ENCODE measurements around the gene POLRMT.
"Not testable (repeated sequence)": the region's sequence is repeated elsewhere in the genome, so short reads cannot be mapped to it uniquely, and the experiment has no call there.

DNA sequence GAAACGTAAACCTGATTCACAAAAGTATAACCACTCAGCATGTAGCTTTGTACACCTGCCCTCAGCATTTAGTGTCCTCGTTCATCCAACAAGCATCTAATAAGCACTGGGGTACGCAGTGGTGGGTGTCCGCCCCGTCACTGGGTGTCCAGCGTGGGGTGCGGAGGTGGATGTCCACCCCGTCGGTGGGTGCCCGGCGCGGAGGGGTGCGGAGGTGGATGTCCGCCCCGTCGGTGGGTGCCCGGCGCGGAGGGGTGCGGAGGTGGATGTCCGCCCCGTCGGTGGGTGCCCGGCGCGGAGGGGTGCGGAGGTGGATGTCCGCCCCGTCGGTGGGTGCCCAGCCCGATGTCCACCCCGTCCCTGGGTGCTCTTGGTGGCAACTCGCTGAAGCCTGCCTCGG is 48.2 kb downstream of the POLRMT start:
- TF ChIP-seq, protein P1, sequence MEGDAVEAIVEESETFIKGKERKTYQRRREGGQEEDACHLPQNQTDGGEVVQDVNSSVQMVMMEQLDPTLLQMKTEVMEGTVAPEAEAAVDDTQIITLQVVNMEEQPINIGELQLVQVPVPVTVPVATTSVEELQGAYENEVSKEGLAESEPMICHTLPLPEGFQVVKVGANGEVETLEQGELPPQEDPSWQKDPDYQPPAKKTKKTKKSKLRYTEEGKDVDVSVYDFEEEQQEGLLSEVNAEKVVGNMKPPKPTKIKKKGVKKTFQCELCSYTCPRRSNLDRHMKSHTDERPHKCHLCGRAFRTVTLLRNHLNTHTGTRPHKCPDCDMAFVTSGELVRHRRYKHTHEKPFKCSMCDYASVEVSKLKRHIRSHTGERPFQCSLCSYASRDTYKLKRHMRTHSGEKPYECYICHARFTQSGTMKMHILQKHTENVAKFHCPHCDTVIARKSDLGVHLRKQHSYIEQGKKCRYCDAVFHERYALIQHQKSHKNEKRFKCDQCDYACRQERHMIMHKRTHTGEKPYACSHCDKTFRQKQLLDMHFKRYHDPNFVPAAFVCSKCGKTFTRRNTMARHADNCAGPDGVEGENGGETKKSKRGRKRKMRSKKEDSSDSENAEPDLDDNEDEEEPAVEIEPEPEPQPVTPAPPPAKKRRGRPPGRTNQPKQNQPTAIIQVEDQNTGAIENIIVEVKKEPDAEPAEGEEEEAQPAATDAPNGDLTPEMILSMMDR (IDR thresholded peaks at IDR 0.05), result not testable (repeated sequence)
- TF ChIP-seq POLR2A (IDR thresholded peaks at IDR 0.05), result not testable (repeated sequence)

All from adrenal gland (tissue), 5 donors.